ENCODE data around the gene UBALD2. TPM values are rescaled to one million over a fixed set of nuclear protein-coding genes. Genes with fewer than 3 reads are reported as not detected.
"Not testable (repeated sequence)": the region's sequence is repeated elsewhere in the genome, so short reads cannot be mapped to it uniquely, and the experiment has no call there.

Gene UBALD2
- total RNA-seq, 4 donors from 2014 or later, result 21.3 to 50.9 (median 28.6) TPM

GRCh38 chr17:76250141-76250540, 15.0 kb upstream of the UBALD2 start:
- WGBS, 2 donors, result 90 to 91% methylated on average over 6 of the region's 6 CpGs
- no peak overlapping the region for H3K4me3 ChIP-seq (ENCODE audit: low read depth, poor library complexity, severe bottlenecking)
- DNase-seq (ENCODE audit: low spot score in 2 of 2), result peak in 1 of 2 donors; percentile 42
- intact Hi-C loops (cut with DNase I; ENCODE audit: low total_unique reads), result no loop called here
- TF ChIP-seq POLR2A (IDR thresholded peaks at IDR 0.05), result no peak
- TF ChIP-seq CTCF (IDR thresholded peaks at IDR 0.05), result no peak

GRCh38 chr17:76251478-76252039, 13.6 kb upstream of the UBALD2 start:
- TF ChIP-seq POLR2A (IDR thresholded peaks at IDR 0.05) (no peak), CTCF (IDR thresholded peaks at IDR 0.05) (no peak)
- no peak overlapping the region for H3K4me3 ChIP-seq (ENCODE audit: low read depth, poor library complexity, severe bottlenecking)
- intact Hi-C loops (cut with DNase I; ENCODE audit: low total_unique reads), result no loop called here
- 84 to 90% methylated on average over 8 of the region's 8 CpGs for WGBS, 2 donors
- DNase-seq (ENCODE audit: low spot score in 2 of 2), result peak in 1 of 2 donors; percentile 56

DNA sequence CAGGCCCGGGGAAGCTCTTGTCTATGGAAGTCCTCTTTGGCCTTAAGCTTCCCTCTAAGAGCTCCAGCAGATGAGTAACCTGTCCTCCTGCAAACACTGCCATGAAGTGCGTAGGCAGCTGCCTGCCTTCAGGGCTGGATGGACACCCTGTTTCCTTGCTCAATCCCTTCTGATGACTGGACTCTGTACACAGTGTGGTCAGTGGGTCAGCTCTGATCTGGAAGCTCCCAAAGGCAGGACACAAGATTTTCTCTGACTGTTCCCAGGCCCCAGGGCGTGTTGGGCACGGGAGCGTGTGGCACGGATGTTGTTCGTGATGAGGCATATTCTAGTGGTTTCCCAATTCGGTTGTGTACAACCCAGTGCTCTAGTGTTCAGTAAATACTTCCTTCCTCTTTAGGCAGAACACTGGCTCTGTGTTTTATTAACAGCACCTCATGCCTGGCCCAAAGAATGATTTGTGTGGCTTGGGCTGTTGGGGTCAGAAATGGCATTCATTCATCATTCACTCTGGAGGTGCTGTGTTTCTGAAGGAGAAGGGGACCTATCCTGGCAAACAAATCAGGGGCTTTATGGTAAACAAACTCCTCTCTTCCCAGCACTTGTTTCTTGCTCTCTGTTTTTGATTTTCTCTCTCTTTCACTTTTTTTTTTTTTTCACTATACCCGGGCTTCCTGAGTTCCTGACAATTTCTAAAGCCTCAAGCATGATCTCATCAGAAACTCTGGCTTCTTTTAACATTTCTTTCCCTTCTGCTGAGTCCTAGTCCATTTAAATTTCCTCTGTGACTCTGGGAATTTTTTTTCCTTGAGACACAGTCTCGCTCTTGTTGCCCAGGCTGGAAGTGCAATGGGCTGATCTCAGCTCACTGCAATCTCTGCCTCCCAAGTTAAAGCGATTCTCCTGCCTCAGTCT, 12.9 kb upstream of the UBALD2 start:
- DNase-seq (ENCODE audit: low spot score in 2 of 2), result peak; percentile 81 to 93
- H3K4me3 ChIP-seq (ENCODE audit: low read depth, poor library complexity, severe bottlenecking), result no peak overlapping the region
- no peak for TF ChIP-seq POLR2A (IDR thresholded peaks at IDR 0.05)
- TF ChIP-seq CTCF (IDR thresholded peaks at IDR 0.05), result no peak
- intact Hi-C loops (cut with DNase I; ENCODE audit: low total_unique reads), result no loop called here
- WGBS, 2 donors, result 29 to 45% methylated on average over 11 of the region's 11 CpGs

DNA sequence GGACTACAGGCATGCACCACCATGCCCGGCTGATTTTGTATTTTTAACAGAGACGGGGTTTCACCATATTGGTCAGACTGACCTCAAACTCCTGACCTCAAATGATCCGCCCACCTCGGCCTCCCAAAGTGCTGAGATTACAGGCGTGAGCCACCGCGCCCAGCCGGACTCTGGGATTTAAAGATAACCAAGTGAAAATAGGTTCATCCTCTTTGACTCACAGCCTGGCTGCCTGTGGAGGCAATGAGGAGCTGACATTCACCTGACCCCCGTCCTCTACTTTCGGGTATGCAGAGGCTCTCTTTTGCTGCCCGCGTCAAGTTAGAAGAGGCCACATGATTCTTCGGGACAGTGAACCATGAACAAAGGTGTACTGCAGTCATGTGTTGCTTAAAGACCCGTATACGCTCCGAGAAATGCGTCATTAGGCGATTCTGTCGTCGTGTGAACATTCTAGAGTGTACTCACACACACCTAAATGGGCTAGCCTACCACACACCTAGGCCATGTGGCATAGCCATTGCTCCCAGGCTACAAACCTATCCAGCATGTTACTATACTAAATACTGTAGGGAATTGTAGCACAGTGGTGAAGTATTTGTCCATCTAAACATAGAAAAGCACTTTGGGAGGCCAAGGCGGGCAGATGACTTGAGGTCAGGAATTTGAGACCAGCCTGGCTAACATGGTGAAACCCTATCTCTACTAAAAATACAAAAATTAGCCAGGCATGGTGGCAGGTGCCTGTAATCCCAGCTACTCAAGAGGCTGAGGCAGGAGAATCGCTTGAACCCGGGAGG, 12.0 kb upstream of the UBALD2 start:
- 87 to 91% methylated on average over 23 of the region's 23 CpGs for WGBS, 2 donors
- H3K4me3 ChIP-seq (ENCODE audit: low read depth, poor library complexity, severe bottlenecking); intact Hi-C loops (cut with DNase I; ENCODE audit: low total_unique reads): not testable (repeated sequence)
- peak in 1 of 2 donors; percentile 81 for DNase-seq (ENCODE audit: low spot score in 2 of 2)

DNA sequence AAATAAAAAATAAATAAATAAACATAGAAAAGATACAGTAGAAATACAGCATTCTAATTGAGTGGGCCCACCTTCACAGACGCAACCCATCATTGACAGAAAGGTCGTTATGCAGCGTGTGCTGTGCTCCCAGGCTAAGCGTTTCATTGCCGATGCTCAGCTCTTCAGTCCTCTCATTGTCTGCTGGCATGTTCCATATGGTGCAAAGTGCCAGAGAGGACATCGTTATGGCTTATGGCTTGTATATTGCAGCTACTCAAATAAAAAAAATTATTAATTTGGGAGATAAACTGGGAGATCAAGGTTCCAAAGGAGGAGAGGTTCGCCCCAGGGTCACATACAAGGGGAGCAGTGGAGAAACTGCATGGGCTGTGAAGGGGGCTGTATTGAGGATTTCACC, 11.3 kb upstream of the UBALD2 start:
- intact Hi-C loops (cut with DNase I; ENCODE audit: low total_unique reads), result no loop called here
- TF ChIP-seq CTCF (IDR thresholded peaks at IDR 0.05), result no peak
- no peak for TF ChIP-seq POLR2A (IDR thresholded peaks at IDR 0.05)
- 90 to 93% methylated on average over 7 of the region's 7 CpGs for WGBS, 2 donors

DNA sequence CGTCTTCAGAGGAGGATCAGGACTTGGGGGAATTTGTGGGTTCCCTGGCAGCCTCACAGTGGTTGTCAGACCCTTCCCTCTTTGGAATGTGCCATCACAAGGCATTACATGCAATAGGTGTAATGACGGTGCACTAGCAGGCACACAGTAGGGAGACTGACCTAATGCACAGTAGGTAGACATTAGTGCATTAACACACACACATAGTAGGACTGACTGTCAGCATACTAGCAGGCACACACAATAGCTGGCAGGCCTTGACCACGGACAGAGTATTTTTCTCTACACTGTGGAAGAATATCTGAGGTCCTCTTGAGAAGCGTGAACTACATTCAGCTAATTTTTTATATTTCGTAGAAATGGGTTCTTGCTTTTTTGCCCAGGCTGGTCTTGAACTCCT, 10.9 kb upstream of the UBALD2 start:
- no peak overlapping the region for H3K4me3 ChIP-seq (ENCODE audit: low read depth, poor library complexity, severe bottlenecking)
- TF ChIP-seq CTCF (IDR thresholded peaks at IDR 0.05) (no peak), POLR2A (IDR thresholded peaks at IDR 0.05) (no peak)
- intact Hi-C loops (cut with DNase I; ENCODE audit: low total_unique reads), result no loop called here
- 91 to 96% methylated on average over 5 of the region's 5 CpGs for WGBS, 2 donors
- no peak for DNase-seq (ENCODE audit: low spot score in 2 of 2)

More for the DNA sequence above, 11.3 kb upstream of the UBALD2 start:
- H3K4me3 ChIP-seq (ENCODE audit: low read depth, poor library complexity, severe bottlenecking), result no peak overlapping the region
- no peak for DNase-seq (ENCODE audit: low spot score in 2 of 2)
